IPS-15b (cell line): ENCODE measurements around the gene CTNS.
A peak's percentile ranks its signal among the peaks of the same experiment; 100 is the strongest.

Experiments used
- H3K27me3 ChIP-seq: one replicate; pipeline ENCODE4 v1.6.1; 2013; ENCODE audit warnings: low read length; ENCODE audit not compliant: control insufficient read depth, insufficient read depth
- H3K36me3 ChIP-seq: one replicate; pipeline ENCODE4 v1.6.1; 2013; ENCODE audit warnings: low read length; ENCODE audit not compliant: control insufficient read depth, insufficient read depth
- H3K4me1 ChIP-seq: one replicate; pipeline ENCODE4 v1.6.1; 2013; ENCODE audit warnings: mild to moderate bottlenecking, low read length; ENCODE audit not compliant: control insufficient read depth, insufficient read depth
- H3K4me3 ChIP-seq: one replicate; pipeline ENCODE4 v1.5.1; 2013; ENCODE audit warnings: low read depth, low read length
- H3K9ac ChIP-seq: one replicate; pipeline ENCODE4 v1.6.1; 2013; ENCODE audit warnings: low read depth, mild to moderate bottlenecking, low read length
- H3K9me3 ChIP-seq: one replicate; pipeline ENCODE4 v1.6.1; 2013; ENCODE audit warnings: mild to moderate bottlenecking, low read length; ENCODE audit not compliant: control insufficient read depth, insufficient read depth

The CTNS gene

DNA sequence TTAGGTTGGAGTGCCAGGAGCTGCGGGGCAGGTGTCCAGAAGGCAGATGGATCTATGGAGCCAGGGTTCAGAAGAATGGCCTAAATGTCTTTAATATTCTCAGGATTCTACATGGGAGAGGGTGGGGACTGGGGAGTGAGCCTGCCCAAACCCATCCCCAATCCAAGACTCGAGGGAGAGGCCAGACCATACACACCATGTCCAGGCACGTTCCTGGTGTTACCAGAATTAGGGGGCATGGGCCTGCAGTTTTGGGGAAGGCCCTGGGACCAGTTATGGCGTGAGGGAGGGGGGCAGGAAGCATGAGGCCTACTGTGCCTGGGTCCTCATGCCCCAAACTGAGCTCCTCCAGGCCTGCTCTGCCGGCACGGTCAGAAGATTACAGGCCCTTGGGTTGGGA is 30.0 kb downstream of the CTNS start:
- no peak overlapping the region for H3K4me3 ChIP-seq
- no peaks in the 10 kb centered on the region for H3K4me1 ChIP-seq
- H3K36me3 ChIP-seq, result peaks cover 16% of the 10 kb centered on the region
- no peaks in the 10 kb centered on the region for H3K27me3 ChIP-seq
- H3K9ac ChIP-seq, result no peak overlapping the region
- no peaks in the 10 kb centered on the region for H3K9me3 ChIP-seq

DNA sequence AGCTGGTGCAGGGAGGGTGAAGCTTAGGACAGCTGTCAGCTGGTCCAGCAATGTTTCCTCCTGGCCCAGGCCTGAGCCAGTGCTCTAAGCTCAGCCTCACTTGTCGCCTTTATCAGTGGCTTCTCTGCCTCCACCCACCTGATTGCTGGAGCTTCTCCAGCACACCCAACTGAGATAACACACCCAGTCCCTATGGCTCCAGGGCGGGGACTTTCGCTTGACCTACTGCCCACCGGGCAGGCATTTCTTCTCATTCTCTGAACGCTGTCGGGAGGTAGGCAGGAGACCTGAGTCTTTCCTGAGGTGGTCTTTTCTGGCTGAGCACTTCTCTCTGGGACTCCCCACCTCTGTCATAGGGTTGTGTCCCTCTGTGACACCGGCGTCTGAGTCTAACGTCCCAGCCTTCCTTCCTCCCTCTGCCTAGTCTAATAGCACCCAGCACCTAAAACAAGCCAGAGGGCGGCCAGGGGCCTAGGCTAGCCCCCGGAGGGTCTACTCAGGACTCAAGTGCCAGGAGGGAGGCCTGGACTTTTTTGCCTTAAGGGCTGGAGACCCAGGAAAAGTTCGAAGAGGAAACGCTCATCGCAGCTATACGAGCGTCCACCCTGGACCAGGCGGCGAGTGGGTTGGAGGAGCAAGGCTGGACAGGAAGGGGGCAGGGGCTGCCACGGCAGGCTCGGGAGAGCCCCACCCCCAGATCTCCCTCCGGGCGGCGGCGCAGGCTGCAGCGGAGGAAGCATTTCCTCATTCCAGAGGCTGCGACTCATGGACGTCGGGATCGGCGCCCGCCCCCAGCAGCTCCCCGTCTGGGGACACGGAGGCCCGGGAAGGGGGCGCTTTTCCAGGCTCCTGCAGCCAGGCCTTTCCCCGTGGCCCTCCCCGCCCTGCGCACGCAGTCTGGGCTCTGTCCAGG is 31.1 kb downstream of the CTNS start:
- H3K9me3 ChIP-seq, result no peaks in the 10 kb centered on the region
- H3K36me3 ChIP-seq, result peaks cover 16% of the 10 kb centered on the region
- H3K4me1 ChIP-seq, result no peaks in the 10 kb centered on the region
- no peaks in the 10 kb centered on the region for H3K27me3 ChIP-seq
- H3K4me3 ChIP-seq, result peak overlapping the region; percentile 81
- H3K9ac ChIP-seq, result peak overlapping the region; percentile 95

DNA sequence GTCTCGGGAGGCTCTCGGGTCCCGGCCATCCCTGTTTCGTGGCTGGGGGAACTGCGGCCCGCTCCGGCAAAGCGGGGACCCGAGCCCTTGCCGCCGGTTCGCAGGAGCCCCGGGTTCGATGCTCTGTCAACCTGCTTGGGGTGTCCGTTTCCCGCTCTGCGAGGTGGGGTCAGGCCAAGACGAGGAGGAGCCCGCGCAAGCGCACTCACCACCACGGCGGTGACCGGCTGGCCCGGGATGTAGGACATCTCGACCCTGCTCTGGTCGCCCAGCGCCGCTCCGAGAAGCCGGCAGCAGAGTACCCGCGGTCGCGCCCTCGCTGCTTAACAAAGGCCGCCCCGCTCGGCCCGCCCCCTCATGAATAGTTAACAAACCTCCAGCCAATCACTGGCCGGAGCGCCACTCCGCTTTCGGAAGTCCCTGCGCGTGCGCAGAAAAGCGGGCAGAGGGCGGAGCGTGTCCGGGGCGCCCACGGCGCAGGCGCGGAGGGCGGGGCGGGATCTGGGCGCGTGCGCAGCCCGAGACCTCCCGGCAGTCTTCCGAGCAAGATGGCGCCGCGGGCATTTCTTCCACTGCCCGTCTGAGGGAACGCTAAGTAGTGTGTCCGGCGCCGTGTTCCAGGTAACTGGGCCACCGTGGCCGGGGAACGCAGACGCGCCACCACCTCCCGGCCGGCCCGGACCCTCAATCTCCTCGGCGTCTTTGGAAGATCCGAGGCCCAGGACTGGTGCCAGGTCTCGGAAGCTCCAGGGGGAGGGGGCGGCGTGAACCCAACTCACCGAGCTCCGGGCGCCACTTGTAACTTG is 31.9 kb downstream of the CTNS start, which contains the start of the genes EMC6 and TAX1BP3:
EMC6 (plus strand) TSS at position 534 of the 806 bp plus-strand sequence. CDS start 335 bp downstream, outside the sequence.
TAX1BP3 (minus strand) TSS at position 300 of the 806 bp plus-strand sequence; CDS start at position 248, 52 bp downstream.
- Histone ChIP-seq H3K9me3 (no peaks in the 10 kb centered on the region), H3K36me3 (peaks cover 11% of the 10 kb centered on the region), H3K27me3 (no peaks in the 10 kb centered on the region), H3K9ac (peak within 1 kb of the TSS; percentile 95), H3K4me3 (peak within 1 kb of the TSS; percentile 82), H3K4me1 (peaks cover 2% of the 10 kb centered on the region)

DNA sequence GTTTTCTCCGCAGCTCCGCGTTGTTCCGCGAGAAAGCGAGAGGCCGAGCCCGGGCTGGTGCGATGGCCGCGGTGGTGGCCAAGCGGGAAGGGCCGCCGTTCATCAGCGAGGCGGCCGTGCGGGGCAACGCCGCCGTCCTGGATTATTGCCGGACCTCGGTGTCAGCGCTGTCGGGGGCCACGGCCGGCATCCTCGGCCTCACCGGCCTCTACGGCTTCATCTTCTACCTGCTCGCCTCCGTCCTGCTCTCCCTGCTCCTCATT is 32.5 kb downstream of the CTNS start:
- no peaks in the 10 kb centered on the region for H3K9me3 ChIP-seq
- H3K4me3 ChIP-seq, result peak overlapping the region; percentile 82
- no peaks in the 10 kb centered on the region for H3K27me3 ChIP-seq
- peaks cover 6% of the 10 kb centered on the region for H3K36me3 ChIP-seq
- H3K9ac ChIP-seq, result peak overlapping the region; percentile 92
- peaks cover 2% of the 10 kb centered on the region for H3K4me1 ChIP-seq

DNA sequence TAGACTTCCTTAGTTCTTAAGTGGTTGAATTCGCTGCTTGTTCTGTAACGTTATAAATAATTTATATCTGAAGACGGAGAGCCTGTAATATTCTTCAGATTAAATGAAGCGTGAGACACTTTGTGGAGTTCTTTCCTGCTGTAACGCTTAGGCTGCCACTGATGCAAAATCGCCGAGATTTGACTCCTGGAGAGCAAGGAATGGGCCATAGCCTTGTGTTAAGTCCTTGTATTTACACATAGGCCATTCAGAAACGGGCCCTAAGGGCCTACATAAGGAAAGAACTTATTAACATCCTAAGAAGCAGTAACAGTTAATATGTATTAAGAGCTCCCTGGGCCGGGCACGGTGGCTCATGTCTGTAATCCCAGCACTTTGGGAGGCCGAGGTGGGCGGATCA is 33.0 kb downstream of the CTNS start:
- Histone ChIP-seq H3K27me3 (no peaks in the 10 kb centered on the region), H3K4me1 (peaks cover 2% of the 10 kb centered on the region), H3K9ac (peak overlapping the region; percentile 92)

DNA sequence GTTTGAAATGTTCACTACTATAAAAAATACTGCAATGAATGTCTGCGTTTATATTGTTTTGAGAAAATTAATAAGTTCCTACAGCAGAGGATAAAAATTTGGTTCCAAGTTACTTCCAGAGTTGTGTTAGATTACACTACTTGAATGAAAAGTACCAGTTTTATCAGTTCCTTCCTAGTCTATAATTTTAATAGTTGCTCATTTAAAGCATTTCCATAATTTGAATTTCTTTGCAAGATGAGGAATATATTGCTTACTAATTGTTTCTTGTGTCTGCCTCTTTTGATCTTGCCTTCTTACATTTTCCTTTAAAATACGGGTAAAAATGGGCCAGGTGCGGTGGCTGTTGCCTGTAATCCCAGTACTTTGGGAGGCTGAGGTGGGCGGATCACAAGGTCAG is 36.0 kb downstream of the CTNS start:
- Histone ChIP-seq H3K4me1 (peaks cover 2% of the 10 kb centered on the region), H3K36me3 (no peaks in the 10 kb centered on the region), H3K4me3 (no peak overlapping the region)

More for the DNA sequence above, 33.0 kb downstream of the CTNS start:
- Histone ChIP-seq H3K4me3 (peak overlapping the region; percentile 82), H3K36me3 (peaks cover 2% of the 10 kb centered on the region), H3K9me3 (no peaks in the 10 kb centered on the region)

DNA sequence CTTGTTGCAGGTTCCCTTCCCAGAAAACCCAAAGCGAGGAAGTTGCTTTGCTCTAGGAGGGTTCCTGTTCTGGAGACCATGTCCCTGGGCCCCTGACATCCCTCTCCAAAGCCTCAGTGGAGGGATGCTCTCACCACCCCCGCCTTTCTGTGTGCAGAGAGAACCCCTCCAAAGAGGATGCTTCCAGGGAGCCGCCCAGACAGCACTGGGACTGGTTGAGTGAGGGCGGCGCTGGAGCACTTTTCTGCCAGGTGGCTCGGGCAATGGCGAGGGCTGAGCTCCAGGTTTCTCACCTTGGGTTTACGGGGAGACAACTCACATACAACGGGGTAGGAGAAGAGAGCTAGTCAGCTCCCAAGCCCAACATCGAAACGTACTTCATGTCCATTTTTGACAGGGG is 39.3 kb downstream of the CTNS start:
- H3K36me3 ChIP-seq, result no peaks in the 10 kb centered on the region
- H3K27me3 ChIP-seq, result no peaks in the 10 kb centered on the region
- H3K9ac ChIP-seq, result no peak overlapping the region
- H3K4me1 ChIP-seq, result peaks cover 2% of the 10 kb centered on the region
- H3K4me3 ChIP-seq, result no peak overlapping the region
- no peaks in the 10 kb centered on the region for H3K9me3 ChIP-seq

More for the DNA sequence above, 36.0 kb downstream of the CTNS start:
- H3K9ac ChIP-seq, result no peak overlapping the region
- H3K27me3 ChIP-seq, result no peaks in the 10 kb centered on the region
- no peaks in the 10 kb centered on the region for H3K9me3 ChIP-seq

DNA sequence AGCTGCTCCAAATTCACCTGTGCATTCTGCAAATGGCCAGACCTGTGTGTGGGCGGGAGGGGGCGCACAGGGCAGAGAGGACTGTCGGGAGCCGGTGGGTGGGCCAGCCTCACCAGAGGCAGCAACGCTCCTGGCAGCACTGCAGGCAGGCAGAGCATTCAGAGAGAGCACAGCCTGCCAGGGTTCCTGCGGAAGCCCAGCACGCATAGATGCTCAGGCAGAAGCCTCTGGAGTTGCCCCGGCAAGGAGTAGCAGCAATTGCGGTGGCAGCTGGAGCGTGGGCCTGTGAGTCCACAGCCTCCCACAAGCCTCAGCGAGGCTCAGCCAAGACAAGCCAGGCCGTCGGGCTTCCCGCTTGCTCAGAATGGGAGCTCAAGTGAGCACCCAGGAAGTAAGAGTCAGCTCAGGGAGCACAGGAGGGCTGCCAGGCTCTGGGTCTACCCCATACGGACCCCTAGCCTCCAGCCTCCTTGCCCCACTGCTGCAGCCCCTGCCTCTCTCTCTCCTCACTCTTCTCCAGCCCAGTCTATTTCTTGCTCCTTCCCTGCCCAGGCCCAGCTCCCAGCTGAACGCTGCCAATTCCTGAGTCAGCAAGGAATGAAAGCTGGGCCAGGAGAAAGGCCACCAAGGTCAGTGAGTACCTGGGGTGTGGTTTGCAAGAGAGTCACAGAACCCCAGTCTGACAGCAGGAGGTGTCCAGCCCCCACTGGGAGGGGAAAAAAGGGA is 41.7 kb downstream of the CTNS start:
- Histone ChIP-seq H3K4me1 (peaks cover 2% of the 10 kb centered on the region), H3K9me3 (no peaks in the 10 kb centered on the region), H3K9ac (no peak overlapping the region), H3K4me3 (no peak overlapping the region), H3K36me3 (no peaks in the 10 kb centered on the region), H3K27me3 (no peaks in the 10 kb centered on the region)

DNA sequence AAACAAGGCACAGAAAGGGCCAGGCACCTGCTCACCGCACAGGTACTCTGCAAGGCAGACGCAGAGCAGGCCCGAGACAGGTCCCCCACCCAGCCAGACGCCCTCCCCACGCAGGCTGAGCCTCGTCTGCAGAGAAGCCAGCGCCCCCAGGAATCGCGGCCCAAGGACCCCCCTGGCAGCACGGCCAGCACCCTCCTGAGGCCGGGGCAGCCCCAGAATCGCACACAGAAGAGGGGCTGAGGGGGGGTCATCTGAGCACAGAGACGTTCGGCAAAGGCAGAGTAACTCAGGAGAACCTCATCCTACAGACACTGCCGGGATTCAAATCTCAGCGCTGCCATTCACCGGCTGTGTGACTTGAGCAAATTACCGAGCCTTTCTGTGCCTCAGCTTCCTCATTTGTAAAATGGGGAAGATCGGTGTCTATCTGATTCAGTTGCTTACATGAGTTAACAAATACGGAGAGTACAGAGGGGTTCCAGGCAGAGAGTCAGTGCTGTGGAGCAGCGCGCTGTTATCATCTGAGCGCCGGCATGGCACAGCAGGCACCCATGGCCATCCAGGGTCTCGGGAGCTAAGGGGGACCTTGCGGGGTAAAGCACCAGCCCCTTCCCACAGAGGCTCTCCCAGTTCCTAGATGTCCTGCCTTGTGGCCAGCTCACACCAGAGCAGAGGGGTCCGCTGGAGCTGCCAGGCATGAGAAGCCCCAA is 42.4 kb downstream of the CTNS start:
- Histone ChIP-seq H3K27me3 (no peaks in the 10 kb centered on the region), H3K4me3 (no peak overlapping the region), H3K4me1 (no peaks in the 10 kb centered on the region), H3K36me3 (no peaks in the 10 kb centered on the region), H3K9ac (no peak overlapping the region), H3K9me3 (no peaks in the 10 kb centered on the region)

DNA sequence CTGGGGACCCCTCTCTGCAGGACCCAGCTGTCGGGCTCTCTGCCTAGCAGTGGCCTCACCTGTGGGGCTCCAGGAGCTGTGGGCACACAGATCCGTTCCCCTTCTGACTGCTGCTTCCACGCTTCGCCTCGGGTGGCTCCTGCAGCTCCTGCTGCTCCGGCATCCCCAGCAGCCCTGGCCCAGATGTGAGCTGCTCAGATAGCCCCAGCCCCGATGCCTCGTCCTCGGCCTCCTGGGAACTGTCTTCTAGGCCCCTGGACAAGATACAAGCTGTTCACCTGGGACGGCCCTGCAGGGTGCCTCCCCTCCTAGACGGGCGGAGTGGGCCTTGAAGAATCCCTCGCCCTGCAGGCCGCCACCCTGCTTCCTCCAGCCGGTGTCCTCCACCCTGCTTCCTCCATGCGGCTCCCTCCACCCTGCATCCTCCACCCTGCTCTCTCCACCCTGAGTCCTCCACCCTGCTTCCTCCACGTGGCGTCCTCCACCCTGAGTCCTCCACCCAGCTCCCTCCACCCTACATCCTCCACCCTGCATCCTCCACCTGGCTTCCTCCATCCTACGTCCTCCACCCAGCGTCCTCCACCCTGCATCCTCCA is 43.1 kb downstream of the CTNS start:
- Histone ChIP-seq H3K27me3 (no peaks in the 10 kb centered on the region), H3K9ac (no peak overlapping the region), H3K36me3 (no peaks in the 10 kb centered on the region), H3K4me1 (no peaks in the 10 kb centered on the region), H3K4me3 (no peak overlapping the region), H3K9me3 (no peaks in the 10 kb centered on the region)

DNA sequence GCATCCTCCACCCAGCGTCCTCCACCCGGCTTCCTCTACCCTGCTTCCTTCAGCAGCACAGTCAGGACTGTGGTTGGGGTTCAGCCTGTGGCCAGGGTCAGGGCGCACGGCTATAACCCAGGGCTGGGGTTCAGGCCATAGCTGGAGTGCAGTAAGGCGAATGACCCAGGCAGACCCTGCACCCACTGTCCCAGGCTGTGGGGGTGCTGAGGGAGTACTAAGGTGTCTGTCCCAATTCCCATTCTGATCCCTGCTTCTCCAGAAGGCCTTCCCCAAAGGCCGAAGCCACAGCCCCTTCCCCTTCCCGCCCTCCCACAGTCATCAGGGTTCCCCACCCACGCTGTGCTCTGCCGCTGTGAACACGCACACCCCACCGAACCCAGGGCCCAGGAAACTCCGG is 44.5 kb downstream of the CTNS start:
- Histone ChIP-seq H3K4me1 (no peaks in the 10 kb centered on the region), H3K9ac (no peak overlapping the region), H3K36me3 (no peaks in the 10 kb centered on the region), H3K4me3 (no peak overlapping the region), H3K27me3 (no peaks in the 10 kb centered on the region), H3K9me3 (no peaks in the 10 kb centered on the region)
